HCT116 (cell line): Measurements from ENCODE around the gene CSHL1. TPM values are rescaled to one million over a fixed set of nuclear protein-coding genes. Genes with fewer than 3 reads are reported as not detected.
"Not testable (repeated sequence)": the region's sequence is repeated elsewhere in the genome, so short reads cannot be mapped to it uniquely, and the experiment has no call there.

Experiments
- ATAC-seq: fragments of 200-7000 bp; cut with Tn5 transposase; 2 replicates; pipeline ENCODE4 v1.9.1; 2020; ENCODE audit warnings: mild to moderate bottlenecking, moderate library complexity
- BruUV-seq: library from RNA; stranded (reverse); fragments of 400-500 nt; replicated peaks from 2 replicates; lab custom pipeline; 2021; lab: Mats Ljungman, UMichigan
- CTCF ChIA-PET: fragments of 300-600 bp; sonication (Branson Sonifier 250); formaldehyde crosslinking; loops from one replicate; lab custom pipeline; 2021; ENCODE audit warnings: antibody characterized with exemption; lab: Charles Lee
- POLR2A ChIA-PET: fragments of 300-600, 350-600 bp; sonication (Branson Sonifier 250); formaldehyde crosslinking; loops from one replicate; lab custom pipeline; 2021; ENCODE audit warnings: antibody characterized with exemption; lab: Charles Lee
- RAD21 ChIA-PET, 2 experiments: fragments of 300-600 bp; sonication (Branson Sonifier 250); formaldehyde crosslinking; loops; one replicate each; lab custom pipeline; 2023; ENCODE audit warnings: low total read pairs in 2 of 2; ENCODE audit not compliant: uncharacterized antibody in 2 of 2, unreplicated experiment in 2 of 2, low non-redundant PET in 1 of 2; lab: Charles Lee
- DNase-seq: peaks from one replicate; pipeline ENCODE4 v3.0.0-alpha.2; 2010; ENCODE audit warnings: low read depth, low spot score
- H2AFZ ChIP-seq: fragments of 200-600 bp; shearing (Covaris generic), sonication (generic); 2 replicates; pipeline ENCODE4 v1.6.1; 2017; ENCODE audit warnings: low read depth, mixed run types, mixed read lengths, antibody characterized with exemption, low read length; ENCODE audit not compliant: poor library complexity, severe bottlenecking
- H3K27ac ChIP-seq: 2 replicates; pipeline ENCODE4 v1.5.1; 2012; ENCODE audit warnings: low read depth, low read length
- H3K27me3 ChIP-seq: fragments of 200-600 bp; sonication (generic); 2 replicates; pipeline ENCODE4 v1.6.1; 2016; ENCODE audit warnings: mixed run types, low read length, mixed read lengths; ENCODE audit not compliant: insufficient read depth
- H3K36me3 ChIP-seq, 2 experiments: fragments of 200-500 bp in 1 of 2; fragments of 200-600 bp in 1 of 2; sonication (Bioruptor generic) in 1 of 2; sonication (generic) in 1 of 2; 2 replicates each; pipeline versions ENCODE4 v1.5.1 to v1.6.1; 2014 to 2016; ENCODE audit warnings: low read length in 2 of 2, inconsistent platforms in 1 of 2, mixed read lengths in 1 of 2, mixed run types in 1 of 2; ENCODE audit not compliant: insufficient read depth in 2 of 2, control insufficient read depth in 1 of 2
- H3K4me1 ChIP-seq, 2 experiments: fragments of 200-600 bp in 1 of 2; sonication (generic) in 1 of 2; 2 replicates each; pipeline versions ENCODE4 v1.5.1 to v1.6.1; 2012 to 2017; ENCODE audit warnings: low read length in 2 of 2, inconsistent platforms in 1 of 2, mild to moderate bottlenecking in 1 of 2, mixed read lengths in 1 of 2, mixed run types in 1 of 2, moderate library complexity in 1 of 2; ENCODE audit not compliant: insufficient read depth in 2 of 2, control insufficient read depth in 1 of 2
- H3K4me2 ChIP-seq: fragments of 200-600 bp; sonication (generic); 2 replicates; pipeline ENCODE4 v1.6.1; 2017; ENCODE audit warnings: mixed run types, low read length, mixed read lengths
- H3K4me3 ChIP-seq, 2 experiments: fragments of 200-600 bp in 1 of 2; sonication (generic) in 1 of 2; replicated peaks in 1 of 2; 2 replicates each; pipeline ENCODE4 v1.5.1; 2011 to 2016; ENCODE audit warnings: low read length in 2 of 2, control low read depth in 1 of 2, low read depth in 1 of 2, mild to moderate bottlenecking in 1 of 2, mixed read lengths in 1 of 2, mixed run types in 1 of 2
- H3K79me2 ChIP-seq: fragments of 200-600 bp; sonication (generic); 2 replicates; pipeline ENCODE4 v1.6.1; 2017; ENCODE audit warnings: mild to moderate bottlenecking, mixed run types, low read length, moderate library complexity, mixed read lengths; ENCODE audit not compliant: insufficient read depth
- H3K9ac ChIP-seq: fragments of 200-600 bp; sonication (generic); 2 replicates; pipeline ENCODE4 v1.6.1; 2016; ENCODE audit warnings: low read length, mixed read lengths
- H3K9me2 ChIP-seq: fragments of 200-600 bp; sonication (generic), shearing (Covaris generic); 2 replicates; pipeline ENCODE4 v1.6.1; 2017; ENCODE audit warnings: mixed run types, mild to moderate bottlenecking, moderate library complexity; ENCODE audit not compliant: insufficient read depth
- H3K9me3 ChIP-seq, 2 experiments: fragments of 200-500 bp in 1 of 2; fragments of 200-600 bp in 1 of 2; sonication (Bioruptor generic) in 1 of 2; sonication (generic) in 1 of 2; 2 replicates each; pipeline ENCODE4 v1.6.1; 2014 to 2017; ENCODE audit warnings: low read length in 2 of 2, mixed read lengths in 2 of 2, inconsistent platforms in 1 of 2, low read depth in 1 of 2, mild to moderate bottlenecking in 1 of 2, mixed run types in 1 of 2, moderate library complexity in 1 of 2; ENCODE audit not compliant: control insufficient read depth in 1 of 2, insufficient read depth in 1 of 2
- H4K20me1 ChIP-seq: fragments of 200-600 bp; sonication (generic), shearing (Covaris generic); 2 replicates; pipeline ENCODE4 v1.6.1; 2017; ENCODE audit warnings: mixed run types, mild to moderate bottlenecking, moderate library complexity; ENCODE audit not compliant: insufficient read depth
- intact Hi-C: fragments of 100-400 bp; cut with micrococcal nuclease; formaldehyde crosslinking; loops from 2 replicates; pipeline ENCODE4 v1.10.0; 2022
- total RNA-seq: library from RNA; stranded (reverse); gene quantifications from one replicate; pipeline ENCODE4 v1.2.1, GENCODE V29; 2021; ENCODE audit not compliant: unreplicated experiment

Gene CSHL1
- total RNA-seq, 1 experiment from 2014 or later = not detected

- CTCF ChIA-PET = interaction anchor here (1.2 kb wide), 1 partner anchor 22 kb away, joined by 3 read pairs; the partner anchor contains the start of gene GH1
Observed at GRCh38 chr17:63896524-63897354, 14.3 kb downstream of the CSHL1 start, which contains the start of gene CSH1. Gene CSH1 (minus strand): TSS chr17:63896574. CDS start chr17:63896511, 63 bp downstream.

DNA sequence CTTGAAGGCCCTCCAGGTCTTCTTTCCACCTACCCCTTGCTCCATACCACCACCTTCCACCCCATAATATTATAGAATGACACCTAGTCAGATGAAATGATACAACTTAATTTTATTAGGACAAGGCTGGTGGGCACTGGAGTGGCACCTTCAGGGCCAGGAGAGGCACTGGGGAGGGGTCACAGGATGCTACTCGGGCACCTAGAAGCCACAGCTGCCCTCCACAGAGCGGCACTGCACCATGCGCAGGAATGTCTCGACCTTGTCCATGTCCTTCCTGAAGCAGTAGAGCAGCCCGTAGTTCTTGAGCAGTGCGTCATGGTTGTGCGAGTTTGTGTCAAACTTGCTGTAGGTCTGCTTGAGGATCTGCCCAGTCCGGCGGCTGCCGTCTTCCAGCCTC lies 16.2 kb downstream of the CSHL1 start:
- DNase-seq, H4K20me1 ChIP-seq, H3K36me3 ChIP-seq, BruUV-seq, H3K27ac ChIP-seq, H3K79me2 ChIP-seq, H3K9ac ChIP-seq, POLR2A ChIA-PET, H3K27me3 ChIP-seq, CTCF ChIA-PET, H3K4me3 ChIP-seq, intact Hi-C loops, H3K9me2 ChIP-seq, H3K9me3 ChIP-seq, ATAC-seq, H2AFZ ChIP-seq, H3K4me1 ChIP-seq, H3K4me2 ChIP-seq, RAD21 ChIA-PET: not testable (repeated sequence)

More at GRCh38 chr17:63896524-63897354, 14.3 kb downstream of the CSHL1 start, which contains the start of gene CSH1:
- H3K36me3 ChIP-seq, RAD21 ChIA-PET, H3K9me3 ChIP-seq, H3K4me2 ChIP-seq, H3K79me2 ChIP-seq, H3K4me3 ChIP-seq, POLR2A ChIA-PET, DNase-seq, H2AFZ ChIP-seq, H3K27me3 ChIP-seq, H3K27ac ChIP-seq, intact Hi-C loops, H4K20me1 ChIP-seq, BruUV-seq, H3K9me2 ChIP-seq, H3K4me1 ChIP-seq, H3K9ac ChIP-seq: not testable (repeated sequence)
- peak; percentile 80 for ATAC-seq

GRCh38 chr17:63894021-63894420 lies 17.0 kb downstream of the CSHL1 start:
- DNase-seq, H3K36me3 ChIP-seq, H4K20me1 ChIP-seq, H3K9me3 ChIP-seq, H3K9me2 ChIP-seq, H3K27me3 ChIP-seq, H3K4me3 ChIP-seq, H3K27ac ChIP-seq, H3K79me2 ChIP-seq, H3K9ac ChIP-seq, ATAC-seq, RAD21 ChIA-PET, POLR2A ChIA-PET, intact Hi-C loops, H3K4me1 ChIP-seq, H2AFZ ChIP-seq, BruUV-seq, H3K4me2 ChIP-seq: not testable (repeated sequence)
- CTCF ChIA-PET = interaction anchor here (1.2 to 1.5 kb wide), 3 partner anchors 10 to 28 kb away, joined by 4 to 5 read pairs (median 4); no protein-coding TSS in a partner anchor
